Cerebellar cortex (tissue), 1 donor: ENCODE data around the gene TBC1D32.
A peak's percentile ranks its signal among the peaks of the same experiment; 100 is the strongest.
"Not testable (repeated sequence)": the region's sequence is repeated elsewhere in the genome, so short reads cannot be mapped to it uniquely, and the experiment has no call there.

Experiments
- DNase-seq: peaks from one replicate; pipeline ENCODE4 v3.0.0-alpha.2; 2015; ENCODE audit warnings: low spot score

Gene TBC1D32, protein sequence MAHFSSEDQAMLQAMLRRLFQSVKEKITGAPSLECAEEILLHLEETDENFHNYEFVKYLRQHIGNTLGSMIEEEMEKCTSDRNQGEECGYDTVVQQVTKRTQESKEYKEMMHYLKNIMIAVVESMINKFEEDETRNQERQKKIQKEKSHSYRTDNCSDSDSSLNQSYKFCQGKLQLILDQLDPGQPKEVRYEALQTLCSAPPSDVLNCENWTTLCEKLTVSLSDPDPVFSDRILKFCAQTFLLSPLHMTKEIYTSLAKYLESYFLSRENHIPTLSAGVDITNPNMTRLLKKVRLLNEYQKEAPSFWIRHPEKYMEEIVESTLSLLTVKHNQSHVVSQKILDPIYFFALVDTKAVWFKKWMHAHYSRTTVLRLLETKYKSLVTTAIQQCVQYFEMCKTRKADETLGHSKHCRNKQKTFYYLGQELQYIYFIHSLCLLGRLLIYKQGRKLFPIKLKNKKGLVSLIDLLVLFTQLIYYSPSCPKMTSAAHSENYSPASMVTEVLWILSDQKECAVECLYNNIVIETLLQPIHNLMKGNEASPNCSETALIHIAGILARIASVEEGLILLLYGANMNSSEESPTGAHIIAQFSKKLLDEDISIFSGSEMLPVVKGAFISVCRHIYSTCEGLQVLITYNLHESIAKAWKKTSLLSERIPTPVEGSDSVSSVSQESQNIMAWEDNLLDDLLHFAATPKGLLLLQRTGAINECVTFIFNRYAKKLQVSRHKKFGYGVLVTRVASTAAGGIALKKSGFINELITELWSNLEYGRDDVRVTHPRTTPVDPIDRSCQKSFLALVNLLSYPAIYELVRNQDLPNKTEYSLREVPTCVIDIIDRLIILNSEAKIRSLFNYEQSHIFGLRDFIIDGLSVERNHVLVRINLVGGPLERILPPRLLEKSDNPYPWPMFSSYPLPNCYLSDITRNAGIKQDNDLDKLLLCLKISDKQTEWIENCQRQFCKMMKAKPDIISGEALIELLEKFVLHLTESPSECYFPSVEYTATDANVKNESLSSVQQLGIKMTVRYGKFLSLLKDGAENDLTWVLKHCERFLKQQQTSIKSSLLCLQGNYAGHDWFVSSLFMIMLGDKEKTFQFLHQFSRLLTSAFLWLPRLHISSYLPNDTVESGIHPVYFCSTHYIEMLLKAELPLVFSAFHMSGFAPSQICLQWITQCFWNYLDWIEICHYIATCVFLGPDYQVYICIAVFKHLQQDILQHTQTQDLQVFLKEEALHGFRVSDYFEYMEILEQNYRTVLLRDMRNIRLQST

DNA sequence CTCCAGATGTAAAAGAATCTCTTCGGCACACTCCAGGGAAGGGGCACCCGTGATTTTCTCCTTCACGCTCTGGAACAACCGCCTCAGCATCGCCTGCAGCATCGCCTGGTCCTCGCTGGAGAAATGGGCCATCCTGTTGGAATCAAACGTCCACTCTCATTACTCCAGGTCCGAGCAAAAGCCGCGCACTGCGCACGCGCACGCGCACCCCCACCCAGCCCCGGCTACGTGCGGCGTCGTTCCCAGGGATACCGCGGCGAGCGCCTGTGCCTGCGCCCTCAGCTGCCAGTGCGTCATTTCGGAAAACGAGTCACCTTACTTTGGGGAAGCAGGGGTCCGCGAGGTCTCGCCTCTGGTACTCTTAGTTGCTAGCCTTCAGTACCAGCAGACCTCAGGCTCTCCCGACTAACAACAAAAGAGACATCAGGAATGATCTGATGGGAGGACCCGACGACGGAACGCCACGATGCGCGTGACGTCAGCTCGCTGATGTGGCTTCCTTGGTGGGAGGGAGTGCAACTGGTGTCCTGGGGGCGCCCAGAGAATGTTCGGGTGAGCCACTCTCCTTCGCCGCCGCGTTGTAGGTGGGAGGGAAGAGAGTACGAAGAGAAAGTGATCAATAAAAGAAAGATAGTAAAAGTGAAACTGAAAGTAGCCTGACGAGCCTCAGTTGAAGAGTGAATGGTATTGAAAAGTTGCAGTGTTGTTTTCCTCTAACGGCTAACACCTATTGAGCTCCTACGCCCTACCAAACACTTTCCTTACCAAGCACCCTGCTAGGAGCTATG is at the start of gene TBC1D32:
TBC1D32 (minus strand) TSS at position 182 of the 788 bp plus-strand sequence; CDS start at position 132, 50 bp downstream.
- peak; percentile 86 for DNase-seq

DNA sequence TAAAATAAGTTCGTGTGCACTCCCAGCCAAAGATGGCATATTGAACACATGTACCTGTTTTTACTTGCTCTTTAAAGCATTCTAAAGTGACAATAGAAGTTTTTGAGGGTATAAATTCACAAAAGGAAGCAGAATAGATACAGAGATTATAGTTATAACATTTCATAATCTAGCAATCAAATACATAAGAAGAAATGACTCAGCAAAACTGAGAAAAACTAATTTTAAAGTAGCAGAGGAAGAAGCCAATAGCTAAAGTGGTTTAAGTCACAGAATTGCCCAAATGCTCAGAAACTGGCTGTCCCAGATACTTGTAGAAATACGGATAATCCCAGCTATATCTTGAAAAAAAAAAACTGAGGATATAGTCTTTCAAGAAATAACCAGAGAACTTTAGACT is 49.2 kb upstream of the TBC1D32 start:
- DNase-seq = no peak

DNA sequence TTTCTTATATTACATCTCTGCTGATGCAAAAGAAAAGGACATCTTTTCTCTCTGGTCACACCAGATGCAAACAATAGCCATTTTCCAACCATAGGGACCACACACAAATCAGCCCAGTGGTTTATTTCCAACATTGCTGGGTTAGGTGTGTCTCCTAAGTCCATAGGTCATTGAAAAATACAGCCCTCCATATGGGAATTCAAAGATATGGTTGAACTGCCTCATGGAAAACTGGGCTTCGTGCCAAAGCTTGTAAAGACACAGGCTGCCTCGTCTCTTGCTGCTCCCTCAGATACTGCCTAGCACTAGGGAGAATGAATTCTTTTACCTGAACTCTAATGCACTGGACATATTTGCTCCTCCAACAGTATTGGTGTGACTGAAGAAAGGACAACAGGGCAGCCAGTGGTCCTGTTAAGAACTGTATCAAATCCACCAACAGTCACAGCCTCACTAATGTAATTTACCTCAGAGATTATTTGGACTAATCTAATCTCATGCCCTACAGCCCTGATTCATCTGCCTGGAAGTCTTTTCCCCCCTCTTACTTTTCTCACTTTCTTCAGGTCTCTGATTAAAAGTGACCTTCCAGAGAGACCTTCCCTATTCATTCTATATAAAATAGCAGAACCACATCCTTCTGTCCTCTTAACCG is 48.3 kb upstream of the TBC1D32 start:
- no peak for DNase-seq

DNA sequence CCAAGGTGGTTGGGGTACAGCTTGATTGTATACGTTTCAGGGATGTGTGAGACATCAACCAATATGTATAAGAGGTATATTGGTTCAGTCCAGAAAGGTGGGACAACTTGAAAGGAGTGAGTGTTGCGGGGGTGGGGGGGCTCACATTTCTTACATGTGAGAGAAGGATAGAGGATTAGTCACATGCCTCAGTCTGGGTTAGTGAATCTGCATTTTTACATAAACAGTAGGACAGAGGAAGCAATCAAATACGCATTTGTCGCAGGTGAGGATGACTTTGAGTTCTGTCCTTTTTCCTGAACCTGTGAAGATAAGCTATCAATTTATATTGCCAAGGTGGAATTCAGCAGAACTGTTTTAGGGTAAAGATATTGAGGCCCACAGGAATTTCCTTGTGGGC is 42.1 kb upstream of the TBC1D32 start:
- DNase-seq = no peak

DNA sequence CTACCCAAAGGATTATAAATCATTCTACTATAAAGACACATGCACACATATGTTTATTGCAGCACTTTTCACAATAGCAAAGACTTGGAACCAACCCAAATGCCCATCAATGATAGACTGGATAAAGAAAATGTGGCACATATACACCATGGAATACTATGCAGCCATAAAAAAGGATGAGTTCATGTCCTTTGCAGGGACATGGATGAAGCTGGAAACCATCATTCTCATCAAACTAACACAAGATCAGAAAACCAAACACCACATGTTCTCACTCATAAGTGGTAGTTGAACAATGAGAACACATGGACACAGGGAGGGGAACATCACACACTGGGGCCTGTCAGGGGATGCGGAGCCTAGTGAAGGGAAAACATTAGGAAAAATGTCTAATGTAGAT is 39.9 kb upstream of the TBC1D32 start:
- not testable (repeated sequence) for DNase-seq

DNA sequence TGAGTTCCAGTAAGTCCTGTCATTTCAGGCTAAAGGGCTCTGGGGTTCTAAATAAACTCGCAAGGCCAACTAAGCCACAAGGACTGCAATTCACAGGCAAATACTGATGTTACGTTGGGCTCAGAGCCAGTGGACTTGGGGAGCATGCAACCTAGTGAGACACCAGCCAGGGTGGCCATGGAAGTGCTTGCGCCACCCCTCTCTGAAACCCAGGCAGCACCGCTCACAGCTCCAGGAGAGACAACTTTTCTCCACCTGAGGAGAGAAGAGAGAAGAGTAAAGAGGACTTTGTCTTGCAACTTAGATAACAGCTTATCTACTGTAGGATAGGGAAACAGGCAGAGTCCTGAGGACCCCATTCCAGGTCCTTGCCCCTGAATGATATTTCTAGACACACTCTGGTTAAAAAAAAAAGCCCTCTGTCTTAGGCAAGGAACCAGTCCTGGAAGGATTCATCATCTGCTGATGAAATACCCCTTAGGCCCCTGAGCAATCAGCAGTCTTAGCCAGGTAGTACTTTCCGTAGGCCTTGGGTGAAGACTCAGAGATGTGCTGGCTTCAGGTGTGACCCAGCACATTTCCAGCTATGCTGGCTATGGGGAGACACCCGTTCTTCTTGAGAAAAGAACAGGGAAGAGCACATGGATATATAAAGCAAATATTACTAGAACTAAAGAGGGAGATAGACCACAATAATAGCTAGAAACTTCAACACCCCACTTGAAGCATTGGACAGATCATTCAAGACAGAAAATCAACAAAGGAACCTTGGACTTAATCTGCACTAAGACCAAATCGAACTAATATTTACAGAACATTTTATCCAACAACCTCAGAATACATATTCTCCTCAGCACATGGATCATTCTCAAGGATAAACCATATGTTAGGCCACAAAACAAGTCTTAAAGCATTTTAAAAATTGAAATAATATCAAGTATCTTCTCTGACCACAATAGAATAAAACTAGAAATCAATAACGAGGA is 31.5 kb upstream of the TBC1D32 start:
- no peak for DNase-seq

DNA sequence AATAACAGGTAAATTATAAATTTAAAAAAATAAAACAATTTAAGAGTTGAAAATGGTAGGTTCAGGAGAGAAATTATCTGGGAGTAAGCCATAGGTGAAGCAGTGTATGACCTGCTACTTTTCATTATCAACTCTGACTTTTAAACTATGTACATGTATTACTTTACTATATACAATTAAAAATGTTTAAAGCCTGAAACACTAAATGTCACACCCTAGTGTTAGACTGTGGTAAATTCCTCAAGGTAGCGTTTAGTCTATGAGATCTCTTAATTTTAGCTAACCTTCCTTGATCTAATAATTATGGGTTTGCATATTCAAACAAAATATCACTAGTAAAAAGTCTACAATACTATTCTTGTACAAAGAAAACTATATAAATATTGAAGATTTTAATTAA is 22.3 kb upstream of the TBC1D32 start:
- no peak for DNase-seq

DNA sequence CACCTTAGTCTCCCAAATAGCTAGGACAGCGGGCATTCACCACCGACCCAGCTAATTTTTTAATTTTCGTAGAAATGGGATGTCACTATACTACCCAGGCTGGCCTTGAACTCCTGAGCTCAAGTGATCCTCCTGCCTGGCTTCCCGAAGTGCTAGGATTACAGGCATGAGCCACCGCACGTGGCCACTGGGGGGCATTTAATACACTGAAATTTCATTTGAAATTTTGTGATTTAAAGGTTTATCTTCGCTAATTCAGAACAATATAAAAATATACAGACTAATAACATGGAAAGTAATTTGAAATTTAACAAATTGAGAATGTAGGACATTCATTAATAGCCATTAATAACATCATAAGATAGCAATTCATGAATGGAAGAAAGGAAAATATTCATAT is 20.5 kb upstream of the TBC1D32 start:
- DNase-seq = no peak

DNA sequence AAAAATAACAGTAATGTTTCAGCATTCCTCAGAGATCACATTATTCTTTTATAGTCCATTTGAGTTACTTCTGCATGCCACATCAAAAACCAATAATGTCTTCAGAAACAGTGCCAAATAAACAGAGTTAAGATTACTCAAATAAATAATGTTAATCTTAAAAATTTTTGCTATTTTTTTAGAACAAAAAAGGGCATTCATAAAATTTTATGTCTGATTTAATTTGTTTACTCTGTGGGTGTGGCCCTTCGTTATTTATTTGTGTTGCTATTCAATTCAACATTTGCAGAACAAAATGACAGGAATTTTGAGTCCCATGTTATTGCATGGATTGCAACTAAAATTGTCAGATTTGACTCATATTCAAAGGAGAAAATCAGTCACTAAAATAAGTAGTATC is 18.7 kb upstream of the TBC1D32 start:
- no peak for DNase-seq

DNA sequence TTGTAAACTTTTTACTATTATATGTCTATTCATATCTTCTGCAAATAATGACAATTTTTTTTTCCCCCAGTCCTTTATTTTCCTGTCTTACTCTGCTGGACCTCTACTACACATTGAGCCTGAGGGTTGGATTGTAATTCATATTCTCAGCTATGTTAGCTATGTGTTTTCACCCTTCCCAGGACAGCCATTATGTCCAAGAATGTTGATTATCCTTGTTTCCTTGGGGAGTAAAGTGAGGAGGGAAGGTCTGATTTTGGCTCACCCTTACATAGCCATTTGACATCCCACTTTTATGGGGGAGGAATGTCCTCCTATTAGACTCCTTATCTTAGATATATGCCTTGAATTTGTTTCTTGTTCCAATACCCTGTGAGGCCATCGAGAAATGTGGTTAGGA is 17.6 kb upstream of the TBC1D32 start:
- DNase-seq = no peak

DNA sequence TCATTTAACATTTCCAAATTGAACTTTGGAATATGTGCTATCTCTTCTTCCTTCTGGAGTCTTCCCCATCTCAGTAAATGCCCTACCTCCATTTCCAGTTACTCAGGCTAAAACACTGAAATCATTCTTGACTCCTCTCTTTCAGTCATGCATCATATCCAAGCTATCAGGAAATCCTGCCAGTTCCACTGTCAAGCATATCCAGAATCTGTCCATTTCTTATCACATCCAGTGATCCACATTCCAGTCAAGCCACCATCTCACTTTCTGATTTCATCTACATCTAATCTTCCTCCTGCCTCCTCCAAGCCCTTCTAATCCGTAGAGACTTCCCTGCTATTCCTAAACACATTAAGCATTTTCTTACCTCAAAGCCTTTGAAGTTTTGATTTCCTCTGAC is 15.3 kb upstream of the TBC1D32 start:
- DNase-seq = no peak

DNA sequence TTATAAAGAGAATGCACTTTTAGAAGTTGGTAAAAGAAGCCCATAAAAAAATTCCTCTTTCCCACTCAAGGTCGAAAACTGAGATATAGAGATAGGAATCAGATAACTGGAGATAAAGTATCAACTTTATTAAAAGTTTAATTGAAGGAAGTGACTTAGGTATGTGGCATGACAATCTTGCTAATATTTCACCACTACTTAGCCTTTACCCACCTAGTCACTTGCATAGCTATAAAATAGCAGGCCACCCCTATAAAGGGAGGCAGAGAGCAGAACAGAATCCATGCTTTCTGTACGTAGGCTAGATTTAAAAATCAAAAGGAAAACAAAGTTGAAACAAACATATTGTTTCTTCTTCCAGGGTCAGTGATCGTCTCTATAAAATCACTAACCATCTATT is 13.2 kb upstream of the TBC1D32 start:
- no peak for DNase-seq

DNA sequence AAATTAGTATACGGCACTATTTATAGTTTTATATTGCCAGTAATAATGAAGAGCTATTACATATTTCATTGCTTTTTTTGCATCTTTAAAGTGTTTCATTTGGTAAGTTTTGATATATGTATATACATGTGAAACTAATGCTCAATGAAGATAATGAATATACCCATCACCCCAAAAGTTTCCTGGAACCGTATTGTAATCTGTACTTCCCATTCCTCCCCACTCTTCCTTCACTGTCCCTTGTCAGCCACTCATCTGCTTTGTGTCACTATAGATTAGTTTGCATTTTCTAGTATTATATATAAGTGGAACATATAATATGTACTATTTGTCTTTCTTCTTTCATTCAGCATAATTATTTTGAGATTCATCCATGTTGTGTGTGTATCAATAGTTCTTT is 10.3 kb upstream of the TBC1D32 start:
- no peak for DNase-seq

DNA sequence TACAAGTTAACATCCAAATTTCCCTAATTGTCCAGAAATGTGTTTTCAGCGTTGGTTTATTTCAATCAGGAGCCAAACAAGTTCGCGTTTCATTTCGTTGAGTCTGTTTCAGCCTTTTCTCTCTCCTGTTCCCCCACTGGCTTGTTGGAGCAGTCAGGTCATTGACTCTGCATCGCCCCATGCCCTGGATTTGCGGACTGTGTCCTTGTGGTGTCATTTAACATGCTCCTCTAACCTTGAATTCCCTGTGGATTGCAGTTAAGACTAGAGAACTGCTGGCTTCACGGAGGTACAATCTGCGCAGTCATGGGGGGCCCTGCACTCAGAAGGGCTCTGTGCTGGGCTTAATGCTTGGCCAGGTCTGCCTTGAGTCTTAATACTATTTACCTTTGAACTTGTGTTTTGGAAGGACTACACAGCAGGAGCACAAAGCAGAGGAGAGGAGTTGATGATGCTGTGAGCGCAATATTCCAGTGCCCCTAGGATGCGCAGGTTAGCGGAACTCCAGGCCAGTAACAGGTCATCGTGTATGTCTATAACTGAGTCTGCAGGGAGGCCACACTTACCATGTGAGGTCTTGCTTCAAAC is 5.5 kb upstream of the TBC1D32 start:
- no peak for DNase-seq

DNA sequence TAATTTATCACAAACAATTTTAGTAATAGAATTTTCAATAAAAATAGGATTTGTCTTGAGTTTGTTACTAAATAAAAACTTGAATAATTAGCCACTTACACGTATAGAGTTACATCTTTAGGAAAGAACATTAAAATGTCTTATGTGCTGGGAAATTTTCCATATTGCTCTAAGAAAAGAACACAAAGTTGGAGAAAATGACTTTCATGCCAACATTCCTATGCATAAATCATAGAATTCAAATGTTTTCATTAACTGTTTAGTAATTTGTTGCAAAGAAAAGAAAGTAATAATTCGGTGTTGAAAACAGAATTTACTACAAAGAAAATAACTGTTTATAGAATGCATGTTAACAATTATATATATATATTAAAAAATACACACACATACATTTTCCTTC is 4.7 kb upstream of the TBC1D32 start:
- no peak for DNase-seq

DNA sequence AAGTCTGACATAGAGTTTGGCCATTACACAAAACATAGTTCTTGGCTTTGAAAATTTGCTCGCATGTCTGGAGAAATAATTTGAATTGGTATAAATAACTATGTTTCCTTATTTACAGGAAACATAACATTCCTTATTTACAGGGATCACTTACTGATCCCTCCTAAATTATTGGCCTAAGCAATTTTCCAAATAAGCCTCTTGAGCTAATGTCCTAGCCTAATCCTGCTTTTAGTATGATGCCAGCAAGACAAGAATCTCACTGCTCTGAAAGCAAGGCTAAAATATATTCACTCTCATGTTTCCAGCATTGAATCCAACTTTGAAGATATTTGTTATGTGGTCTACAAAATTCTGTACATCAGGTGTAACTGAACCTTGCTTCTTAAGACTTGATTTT is 4.1 kb upstream of the TBC1D32 start:
- no peak for DNase-seq

DNA sequence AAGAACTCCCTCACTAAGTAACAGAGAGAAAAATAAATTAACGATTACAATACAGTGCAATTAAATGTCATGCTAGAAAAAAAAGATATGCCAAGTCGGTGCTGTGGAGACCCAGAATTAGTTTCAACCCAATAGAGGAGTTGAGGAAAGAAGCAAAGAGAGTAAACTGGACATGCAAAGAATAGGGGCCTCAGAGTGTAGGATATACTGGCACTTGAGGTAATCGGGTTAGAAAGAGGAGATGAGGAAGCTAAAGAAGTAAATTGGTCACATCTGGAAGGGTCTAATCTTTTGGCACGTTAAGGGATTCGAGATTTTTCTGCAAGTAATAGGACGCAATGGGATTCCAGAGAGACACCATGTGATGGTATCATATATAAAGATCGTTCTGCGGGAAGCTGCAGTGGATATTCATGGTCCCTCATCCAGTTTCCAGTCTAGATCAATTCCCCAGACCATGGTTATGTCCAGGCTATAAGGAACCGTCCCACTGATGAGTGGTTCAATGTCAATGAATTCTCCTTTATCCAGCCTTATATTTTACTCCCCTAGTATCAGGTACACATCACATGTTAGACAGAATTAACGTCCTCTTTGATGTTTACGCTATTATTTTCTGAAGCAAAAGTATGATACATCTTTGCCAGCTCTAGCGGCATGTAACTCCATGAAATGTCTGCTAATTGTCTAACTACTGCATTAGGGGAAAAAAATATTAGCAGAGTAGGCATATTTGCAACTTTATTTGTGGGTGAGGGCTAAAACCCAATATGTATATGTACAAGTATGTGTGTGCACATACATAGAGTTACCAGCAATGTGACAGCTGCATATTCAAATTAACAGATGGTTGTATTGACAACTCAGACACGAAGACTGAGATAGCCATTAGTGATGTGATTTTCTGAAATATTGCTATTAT is 1.1 kb upstream of the TBC1D32 start:
- no peak for DNase-seq

DNA sequence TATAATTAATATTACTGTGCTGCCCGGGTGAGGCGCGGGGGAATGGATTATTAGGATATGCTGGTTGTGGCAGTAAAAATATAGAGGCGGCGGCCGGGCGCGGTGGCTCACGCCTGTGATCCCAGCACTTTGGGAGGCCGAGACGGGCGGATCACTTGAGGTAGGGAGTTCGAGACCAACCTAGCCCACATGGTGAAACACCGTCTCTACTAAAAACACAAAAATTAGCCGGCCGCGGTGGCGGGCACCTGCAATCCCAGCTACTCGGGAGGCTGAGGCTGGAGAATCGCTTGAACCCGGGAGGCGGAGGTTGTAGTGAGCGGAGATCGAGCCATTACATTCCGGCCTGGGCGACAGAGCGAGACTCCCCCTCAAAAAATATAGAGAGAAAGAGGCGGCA is 586 bp downstream of the TBC1D32 start:
- not testable (repeated sequence) for DNase-seq
